Measurements from ENCODE around the gene SYNGR3.

- TF ChIP-seq, protein P1, sequence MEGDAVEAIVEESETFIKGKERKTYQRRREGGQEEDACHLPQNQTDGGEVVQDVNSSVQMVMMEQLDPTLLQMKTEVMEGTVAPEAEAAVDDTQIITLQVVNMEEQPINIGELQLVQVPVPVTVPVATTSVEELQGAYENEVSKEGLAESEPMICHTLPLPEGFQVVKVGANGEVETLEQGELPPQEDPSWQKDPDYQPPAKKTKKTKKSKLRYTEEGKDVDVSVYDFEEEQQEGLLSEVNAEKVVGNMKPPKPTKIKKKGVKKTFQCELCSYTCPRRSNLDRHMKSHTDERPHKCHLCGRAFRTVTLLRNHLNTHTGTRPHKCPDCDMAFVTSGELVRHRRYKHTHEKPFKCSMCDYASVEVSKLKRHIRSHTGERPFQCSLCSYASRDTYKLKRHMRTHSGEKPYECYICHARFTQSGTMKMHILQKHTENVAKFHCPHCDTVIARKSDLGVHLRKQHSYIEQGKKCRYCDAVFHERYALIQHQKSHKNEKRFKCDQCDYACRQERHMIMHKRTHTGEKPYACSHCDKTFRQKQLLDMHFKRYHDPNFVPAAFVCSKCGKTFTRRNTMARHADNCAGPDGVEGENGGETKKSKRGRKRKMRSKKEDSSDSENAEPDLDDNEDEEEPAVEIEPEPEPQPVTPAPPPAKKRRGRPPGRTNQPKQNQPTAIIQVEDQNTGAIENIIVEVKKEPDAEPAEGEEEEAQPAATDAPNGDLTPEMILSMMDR (IDR thresholded peaks at IDR 0.05): no peak
- TF ChIP-seq POLR2AphosphoS5 (IDR thresholded peaks at IDR 0.05): no peak
These were observed 2.6 kb upstream of the SYNGR3 start for GRCh38 chr16:1987198-1987597.
